UCSD-AML1 (cell line): ENCODE data around the gene PTPRK.
A peak's percentile ranks its signal among the peaks of the same experiment; 100 is the strongest.

Experiments
- DNase-seq: peaks from one replicate; lab custom pipeline; 2025; ENCODE audit not compliant: unreplicated experiment; lab: John Stamatoyannopoulos, UW

The PTPRK gene

GRCh38 chr6:128350416-128351254, 169.8 kb downstream of the PTPRK start:
- DNase-seq = no peak

- DNase-seq = no peak
Observed at GRCh38 chr6:128347123-128347522, 173.3 kb downstream of the PTPRK start.

- no peak for DNase-seq
Observed at GRCh38 chr6:128346569-128346968, 173.8 kb downstream of the PTPRK start.

GRCh38 chr6:128345278-128345677, 175.1 kb downstream of the PTPRK start:
- DNase-seq = no peak

GRCh38 chr6:128343706-128344105, 176.7 kb downstream of the PTPRK start:
- DNase-seq = no peak

- no peak for DNase-seq
Observed at GRCh38 chr6:128339635-128340450, 180.6 kb downstream of the PTPRK start.

GRCh38 chr6:128337619-128338018, 182.8 kb downstream of the PTPRK start:
- no peak for DNase-seq

- DNase-seq = no peak
Observed at GRCh38 chr6:128336436-128337095, 183.8 kb downstream of the PTPRK start.

GRCh38 chr6:128335963-128336362, 184.4 kb downstream of the PTPRK start:
- no peak for DNase-seq

GRCh38 chr6:128333581-128334223, 186.7 kb downstream of the PTPRK start:
- no peak for DNase-seq

- DNase-seq = peak; percentile 42
Observed at GRCh38 chr6:128327890-128328289, 192.5 kb downstream of the PTPRK start.

GRCh38 chr6:128323011-128323410, 197.4 kb downstream of the PTPRK start:
- no peak for DNase-seq

GRCh38 chr6:128319946-128320345, 200.5 kb downstream of the PTPRK start:
- DNase-seq = no peak

- DNase-seq = no peak
Observed at GRCh38 chr6:128319157-128319556, 201.2 kb downstream of the PTPRK start.

- DNase-seq = no peak
Observed at GRCh38 chr6:128316258-128316929, 204.0 kb downstream of the PTPRK start.

GRCh38 chr6:128314190-128314589, 206.2 kb downstream of the PTPRK start:
- DNase-seq = no peak

- peak; percentile 7 for DNase-seq
Observed at GRCh38 chr6:128311944-128312570, 208.3 kb downstream of the PTPRK start.

- DNase-seq = peak; percentile 50
Observed at GRCh38 chr6:128310451-128310850, 209.9 kb downstream of the PTPRK start.

- no peak for DNase-seq
Observed at GRCh38 chr6:128307671-128308070, 212.7 kb downstream of the PTPRK start.

- no peak for DNase-seq
Observed at GRCh38 chr6:128305976-128306375, 214.4 kb downstream of the PTPRK start.
